ENCODE results near the gene PLCH1.

DNA sequence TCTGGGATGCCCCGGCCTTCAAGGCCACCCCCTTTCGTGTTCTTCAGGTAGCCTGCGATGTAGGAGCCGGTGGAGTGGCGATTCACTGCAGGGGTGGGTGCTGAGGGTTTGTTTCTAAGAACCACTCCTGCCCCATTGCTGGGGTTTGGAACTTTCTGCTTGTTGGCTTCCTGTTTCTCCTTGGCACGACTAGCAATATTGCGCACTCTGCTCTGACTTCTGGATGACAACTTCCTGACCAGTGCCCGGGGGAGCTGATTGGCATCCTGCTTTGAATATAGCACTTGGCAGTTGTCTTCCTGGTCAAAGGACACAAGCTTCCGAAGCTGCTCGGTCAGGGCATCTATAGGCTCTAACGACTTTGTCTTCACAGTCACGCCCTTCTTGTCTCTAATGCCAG lies 263.8 kb downstream of the PLCH1 start:
- TF ChIP-seq CTCF (IDR thresholded peaks at IDR 0.05) = no peak
- TF ChIP-seq EZH2 (IDR thresholded peaks at IDR 0.05; ENCODE audit: borderline replicate concordance, insufficient read depth, low read depth, low read length, poor library complexity, severe bottlenecking) = no peak

All from B cell (primary cell).